Stomach (tissue), 4 donors: ENCODE data around the gene ADAMTS12.

Experiments
- CTCF ChIP-seq, 7 experiments: fragments of 450-650 bp in 4 of 7; fragments of 200-600 bp in 3 of 7; sonication (generic) in 3 of 7; IDR thresholded peaks; one replicate each; pipeline ENCODE4 v1.5.1; 2016 to 2019; ENCODE audit warnings: antibody characterized with exemption in 7 of 7, control low read depth in 2 of 7, mild to moderate bottlenecking in 1 of 7
- EP300 ChIP-seq: sonication (generic); formaldehyde crosslinking; IDR thresholded peaks from one replicate; pipeline ENCODE4 v1.6.1; 2017; ENCODE audit warnings: antibody characterized with exemption
- POLR2A ChIP-seq, 4 donors: fragments of 450-650 bp; IDR thresholded peaks; one replicate each; pipeline ENCODE4 v1.6.1; 2016; ENCODE audit warnings: antibody characterized with exemption in 4 of 4, control low read depth in 2 of 4, mild to moderate bottlenecking in 1 of 4, moderate library complexity in 1 of 4
- POLR2AphosphoS5 ChIP-seq, 3 donors: sonication (generic); formaldehyde crosslinking; IDR thresholded peaks; one replicate each; pipeline ENCODE4 v1.6.1; 2016; ENCODE audit warnings: antibody characterized with exemption in 3 of 3

GRCh38 chr5:33685873-33686755 lies 205.7 kb downstream of the ADAMTS12 start:
- TF ChIP-seq POLR2A (IDR thresholded peaks at IDR 0.05): no peak
- no peak for TF ChIP-seq CTCF (IDR thresholded peaks at IDR 0.05)
- no peak for TF ChIP-seq EP300
- TF ChIP-seq POLR2AphosphoS5 (IDR thresholded peaks at IDR 0.05): no peak
